Thyroid gland (tissue), 4 donors: ENCODE results near the gene PDE5A.

Experiments used
- CTCF ChIP-seq, 6 experiments: fragments of 200-600 bp in 3 of 6; fragments of 450-650 bp in 3 of 6; sonication (generic) in 3 of 6; IDR thresholded peaks; one replicate each; pipeline ENCODE4 v1.5.1; 2016 to 2019; ENCODE audit warnings: antibody characterized with exemption in 6 of 6, mild to moderate bottlenecking in 2 of 6, inconsistent platforms in 1 of 6, moderate library complexity in 1 of 6
- POLR2A ChIP-seq, 2 donors: fragments of 450-650 bp; IDR thresholded peaks; one replicate each; pipeline ENCODE4 v1.6.1; 2017; ENCODE audit warnings: antibody characterized with exemption in 2 of 2, mild to moderate bottlenecking in 2 of 2, moderate library complexity in 1 of 2

GRCh38 chr4:119626420-119626819 lies 2.2 kb downstream of the PDE5A start:
- no peak for TF ChIP-seq CTCF (IDR thresholded peaks at IDR 0.05)
- TF ChIP-seq POLR2A (IDR thresholded peaks at IDR 0.05), result no peak
